Measurements from ENCODE around the gene COL4A6. TPM values are rescaled to one million over a fixed set of nuclear protein-coding genes. Genes with fewer than 3 reads are reported as not detected.

The COL4A6 gene
- total RNA-seq, 1 donor from 2014 or later = 4.1 TPM

DNA sequence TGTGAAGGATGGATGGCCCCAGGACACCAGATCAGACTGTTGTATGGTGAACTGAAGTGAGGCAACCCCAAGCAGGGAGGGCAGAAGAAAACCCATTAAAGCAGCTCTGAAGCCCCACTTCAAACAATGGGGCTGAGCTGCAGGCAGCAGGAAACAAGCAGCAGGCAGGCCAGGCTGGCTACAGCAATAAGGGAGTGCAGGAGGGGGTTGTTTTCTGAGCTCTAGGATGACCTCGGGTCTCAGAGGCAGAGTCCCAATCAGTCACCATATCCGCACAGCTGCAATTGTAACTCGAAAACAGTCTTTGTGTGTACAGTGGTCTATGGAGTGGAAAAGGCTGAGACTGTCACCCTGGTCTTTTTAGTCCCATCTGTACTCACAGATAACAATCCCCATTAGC lies 90.4 kb downstream of the COL4A6 start:
- Mint-ChIP-seq H3K9me3 (ENCODE audit: low read depth) (no peaks in the 10 kb centered on the region), H3K27ac (ENCODE audit: unreplicated experiment) (no peak overlapping the region), H3K4me1 (ENCODE audit: low read depth) (peaks cover 3% of the 10 kb centered on the region), H3K36me3 (ENCODE audit: low read depth) (no peaks in the 10 kb centered on the region), H3K27me3 (ENCODE audit: low read depth) (no peaks in the 10 kb centered on the region), H3K4me3 (ENCODE audit: unreplicated experiment) (no peak overlapping the region)
- TF ChIP-seq, protein P1, sequence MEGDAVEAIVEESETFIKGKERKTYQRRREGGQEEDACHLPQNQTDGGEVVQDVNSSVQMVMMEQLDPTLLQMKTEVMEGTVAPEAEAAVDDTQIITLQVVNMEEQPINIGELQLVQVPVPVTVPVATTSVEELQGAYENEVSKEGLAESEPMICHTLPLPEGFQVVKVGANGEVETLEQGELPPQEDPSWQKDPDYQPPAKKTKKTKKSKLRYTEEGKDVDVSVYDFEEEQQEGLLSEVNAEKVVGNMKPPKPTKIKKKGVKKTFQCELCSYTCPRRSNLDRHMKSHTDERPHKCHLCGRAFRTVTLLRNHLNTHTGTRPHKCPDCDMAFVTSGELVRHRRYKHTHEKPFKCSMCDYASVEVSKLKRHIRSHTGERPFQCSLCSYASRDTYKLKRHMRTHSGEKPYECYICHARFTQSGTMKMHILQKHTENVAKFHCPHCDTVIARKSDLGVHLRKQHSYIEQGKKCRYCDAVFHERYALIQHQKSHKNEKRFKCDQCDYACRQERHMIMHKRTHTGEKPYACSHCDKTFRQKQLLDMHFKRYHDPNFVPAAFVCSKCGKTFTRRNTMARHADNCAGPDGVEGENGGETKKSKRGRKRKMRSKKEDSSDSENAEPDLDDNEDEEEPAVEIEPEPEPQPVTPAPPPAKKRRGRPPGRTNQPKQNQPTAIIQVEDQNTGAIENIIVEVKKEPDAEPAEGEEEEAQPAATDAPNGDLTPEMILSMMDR (IDR thresholded peaks at IDR 0.05) = no peak
- DNase-seq (ENCODE audit: low spot score) = no peak

DNA sequence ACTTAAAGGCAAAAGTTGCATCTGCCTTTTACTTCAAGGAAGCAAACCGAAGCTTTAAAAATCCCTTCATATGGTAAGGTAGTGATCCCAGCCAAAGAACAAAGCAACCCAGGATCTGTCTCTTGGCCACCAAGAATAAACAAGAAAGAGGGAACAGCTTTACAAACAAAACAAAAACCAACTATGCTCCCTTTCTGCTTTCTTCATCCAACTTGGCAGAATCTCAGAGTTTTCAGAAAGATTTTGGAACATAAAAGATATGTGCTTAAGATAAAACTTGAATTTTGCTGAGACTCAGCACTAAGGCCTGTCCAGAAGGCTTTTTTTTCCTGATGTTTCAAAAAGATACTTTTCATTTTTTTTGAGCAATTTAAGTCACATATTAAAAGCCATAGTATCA lies 94.0 kb downstream of the COL4A6 start:
- H3K4me3 Mint-ChIP-seq (ENCODE audit: unreplicated experiment) = no peak overlapping the region
- no peaks in the 10 kb centered on the region for H3K27me3 Mint-ChIP-seq (ENCODE audit: low read depth)
- H3K27ac Mint-ChIP-seq (ENCODE audit: unreplicated experiment) = no peak overlapping the region
- no peaks in the 10 kb centered on the region for H3K36me3 Mint-ChIP-seq (ENCODE audit: low read depth)
- peaks cover 3% of the 10 kb centered on the region for H3K4me1 Mint-ChIP-seq (ENCODE audit: low read depth)
- TF ChIP-seq, protein P1 (IDR thresholded peaks at IDR 0.05) = no peak
- no peak for DNase-seq (ENCODE audit: low spot score)
- no peaks in the 10 kb centered on the region for H3K9me3 Mint-ChIP-seq (ENCODE audit: low read depth)

DNA sequence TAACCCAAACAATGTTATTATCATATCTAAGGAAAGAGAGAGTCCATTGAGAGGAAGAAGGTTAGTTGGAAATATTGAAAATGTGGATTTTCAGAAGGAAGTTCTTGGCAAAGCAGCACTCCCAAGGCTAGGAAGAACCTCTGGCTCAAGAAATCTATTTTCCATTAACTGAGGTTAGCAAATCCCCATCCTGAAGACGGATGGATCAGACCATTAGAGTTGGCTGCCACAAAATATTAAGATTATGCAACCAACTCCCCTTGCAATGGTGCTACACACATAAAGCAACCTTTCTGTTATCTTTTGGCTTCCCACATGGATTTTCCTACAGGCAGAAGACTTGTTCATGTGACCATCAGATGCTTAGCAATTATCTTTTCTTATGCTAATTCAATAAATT lies 96.3 kb downstream of the COL4A6 start:
- Mint-ChIP-seq H3K27me3 (ENCODE audit: low read depth) (no peaks in the 10 kb centered on the region), H3K27ac (ENCODE audit: unreplicated experiment) (no peak overlapping the region), H3K9me3 (ENCODE audit: low read depth) (no peaks in the 10 kb centered on the region), H3K4me1 (ENCODE audit: low read depth) (no peaks in the 10 kb centered on the region), H3K36me3 (ENCODE audit: low read depth) (no peaks in the 10 kb centered on the region), H3K4me3 (ENCODE audit: unreplicated experiment) (no peak overlapping the region)
- DNase-seq (ENCODE audit: low spot score) = no peak
- TF ChIP-seq, protein P1 (IDR thresholded peaks at IDR 0.05) = no peak

DNA sequence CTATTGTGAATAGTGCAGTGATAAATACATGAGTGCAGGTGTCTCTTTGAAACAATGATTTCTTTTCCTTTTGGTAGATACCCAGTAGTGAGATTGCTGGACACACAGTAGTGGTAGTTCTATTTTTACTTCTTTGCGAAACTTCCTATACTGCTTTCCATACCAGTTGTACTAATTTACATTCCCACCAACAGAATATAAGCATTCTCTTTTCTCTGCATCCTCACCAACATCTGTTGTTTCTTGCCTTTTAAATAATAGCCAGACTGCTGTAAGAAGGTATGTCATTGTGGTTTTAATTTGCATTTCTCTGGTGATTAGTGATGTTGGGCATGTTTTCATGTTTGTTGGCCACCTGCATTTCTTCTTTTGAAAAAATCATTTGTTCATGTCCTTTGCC lies 105.9 kb downstream of the COL4A6 start:
- Mint-ChIP-seq H3K27me3 (ENCODE audit: low read depth) (no peaks in the 10 kb centered on the region), H3K9me3 (ENCODE audit: low read depth) (no peaks in the 10 kb centered on the region), H3K27ac (ENCODE audit: unreplicated experiment) (no peak overlapping the region)

DNA sequence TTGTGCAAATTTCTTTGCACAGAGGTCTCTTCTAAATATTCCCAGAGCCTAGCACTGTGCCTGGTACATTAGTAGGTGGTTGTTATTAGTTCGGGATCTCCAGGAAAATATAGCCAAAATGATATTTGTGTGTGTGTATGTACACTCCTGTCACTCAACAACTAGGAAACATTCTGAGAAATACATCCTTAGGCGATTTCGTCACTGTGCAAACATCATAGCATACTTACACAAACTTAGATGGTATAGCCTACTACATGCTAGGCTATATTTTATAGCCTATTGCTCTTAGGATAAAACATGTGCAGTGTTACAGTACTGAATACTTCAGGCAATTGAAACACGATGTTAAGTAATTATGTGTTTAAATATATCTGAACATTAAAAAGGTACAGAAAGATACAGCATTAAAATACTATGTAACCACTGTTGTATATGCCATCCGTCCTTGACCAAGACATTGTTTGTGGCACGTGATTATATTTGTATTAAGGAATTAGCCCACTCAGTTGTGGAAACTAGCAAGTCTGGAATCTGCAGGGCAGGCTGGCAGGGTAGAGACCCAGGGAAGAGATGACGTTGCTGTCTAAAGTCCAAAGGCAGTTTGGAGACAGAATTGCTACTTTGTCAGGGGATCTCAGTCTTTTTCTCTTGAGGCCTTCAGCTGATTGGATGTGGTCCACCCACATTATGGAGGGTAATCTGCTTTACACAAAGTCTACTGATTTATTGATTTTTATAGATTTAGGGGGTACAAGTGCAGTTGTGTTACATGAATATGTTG lies 106.9 kb downstream of the COL4A6 start:
- Mint-ChIP-seq H3K27me3 (ENCODE audit: low read depth) (no peaks in the 10 kb centered on the region), H3K4me1 (ENCODE audit: low read depth) (no peaks in the 10 kb centered on the region), H3K4me3 (ENCODE audit: unreplicated experiment) (no peak overlapping the region), H3K27ac (ENCODE audit: unreplicated experiment) (no peak overlapping the region), H3K36me3 (ENCODE audit: low read depth) (no peaks in the 10 kb centered on the region), H3K9me3 (ENCODE audit: low read depth) (no peaks in the 10 kb centered on the region)
- DNase-seq (ENCODE audit: low spot score) = no peak
- TF ChIP-seq, protein P1 (IDR thresholded peaks at IDR 0.05) = no peak

More for the DNA sequence above, 105.9 kb downstream of the COL4A6 start:
- Mint-ChIP-seq H3K36me3 (ENCODE audit: low read depth) (no peaks in the 10 kb centered on the region), H3K4me1 (ENCODE audit: low read depth) (no peaks in the 10 kb centered on the region), H3K4me3 (ENCODE audit: unreplicated experiment) (no peak overlapping the region)
- DNase-seq (ENCODE audit: low spot score) = no peak
- TF ChIP-seq, protein P1 (IDR thresholded peaks at IDR 0.05) = no peak
